Measurements from ENCODE around the gene BHMT2.
A peak's percentile ranks its signal among the peaks of the same experiment; 100 is the strongest.

BHMT2 gene

GRCh38 chr5:79069488-79070349, at the start of gene BHMT2, which contains the start of gene DMGDH:
BHMT2 (plus strand) TSS chr5:79069767; CDS start chr5:79069783, 16 bp downstream.
DMGDH (minus strand) TSS chr5:79069674; CDS start chr5:79069620, 54 bp downstream.
- DNase-seq (ENCODE audit: low read depth), result peak; percentile 70

- peak; percentile 84 for DNase-seq (ENCODE audit: low read depth)
These were observed 48.6 kb upstream of the BHMT2 start for GRCh38 chr5:79020861-79021561.

GRCh38 chr5:79021753-79022152, 47.8 kb upstream of the BHMT2 start:
- no peak for DNase-seq (ENCODE audit: low read depth)

DNA sequence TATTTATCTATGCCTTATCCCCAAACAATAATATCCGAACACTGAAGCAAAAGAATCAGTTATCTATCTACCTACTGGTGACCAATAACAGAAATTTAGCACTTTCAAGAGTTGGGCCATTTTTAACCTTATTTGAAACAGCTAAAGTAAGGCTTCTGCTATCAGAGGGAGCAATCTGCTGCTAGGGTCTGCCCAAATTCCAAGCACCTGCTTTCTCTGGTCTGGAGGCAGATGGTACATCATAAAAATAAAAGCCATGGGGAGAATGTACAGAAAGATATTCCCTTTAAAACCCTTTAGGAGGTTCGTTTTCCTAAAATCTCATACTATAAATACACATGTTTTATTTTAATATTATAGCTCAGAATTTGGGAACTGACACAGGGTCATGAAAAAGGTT, 46.8 kb upstream of the BHMT2 start:
- no peak for DNase-seq (ENCODE audit: low read depth)

DNA sequence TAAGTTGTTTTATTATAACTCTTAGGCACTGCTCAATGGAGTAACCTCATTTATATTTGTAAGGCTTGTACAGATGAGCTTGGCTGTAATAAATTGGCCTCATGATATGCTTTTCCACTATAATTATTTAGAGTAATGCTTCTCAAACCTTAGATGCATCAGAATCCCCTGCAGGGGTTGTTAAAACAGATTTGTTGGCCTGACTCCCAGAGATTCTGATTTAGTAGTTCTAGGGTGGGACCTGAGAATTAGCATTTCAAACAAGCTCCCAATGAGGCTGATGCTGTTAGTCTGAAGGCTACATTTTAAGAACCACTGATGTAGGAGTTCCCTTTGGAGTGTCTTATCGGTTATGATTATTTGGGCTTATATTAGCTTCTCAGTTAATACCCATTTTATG, 46.2 kb upstream of the BHMT2 start:
- peak; percentile 7 for DNase-seq (ENCODE audit: low read depth)

- no peak for DNase-seq (ENCODE audit: low read depth)
These were observed 45.6 kb upstream of the BHMT2 start for GRCh38 chr5:79023947-79024346.

DNA sequence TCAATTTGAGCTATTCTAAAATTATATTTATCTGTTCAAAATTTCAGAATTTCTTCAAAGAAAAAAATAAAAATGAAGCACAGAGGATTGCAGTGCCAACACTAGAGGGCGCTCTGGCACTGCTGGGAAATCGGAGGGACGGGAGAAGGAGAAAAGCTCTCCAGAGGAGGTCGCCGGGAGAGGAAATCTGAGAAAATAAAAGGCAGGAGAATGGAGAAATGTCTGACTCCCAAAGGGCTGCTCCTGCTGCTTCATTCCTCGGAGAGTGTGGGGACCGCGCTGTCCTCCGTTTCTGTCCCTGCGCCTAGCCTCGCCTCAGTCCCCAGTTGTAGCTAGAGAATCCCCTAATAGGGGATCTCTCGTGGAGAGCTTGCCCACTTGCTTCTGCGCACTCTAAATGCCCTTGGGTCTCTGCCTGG, 44.5 kb upstream of the BHMT2 start:
- peak; percentile 76 for DNase-seq (ENCODE audit: low read depth)

DNA sequence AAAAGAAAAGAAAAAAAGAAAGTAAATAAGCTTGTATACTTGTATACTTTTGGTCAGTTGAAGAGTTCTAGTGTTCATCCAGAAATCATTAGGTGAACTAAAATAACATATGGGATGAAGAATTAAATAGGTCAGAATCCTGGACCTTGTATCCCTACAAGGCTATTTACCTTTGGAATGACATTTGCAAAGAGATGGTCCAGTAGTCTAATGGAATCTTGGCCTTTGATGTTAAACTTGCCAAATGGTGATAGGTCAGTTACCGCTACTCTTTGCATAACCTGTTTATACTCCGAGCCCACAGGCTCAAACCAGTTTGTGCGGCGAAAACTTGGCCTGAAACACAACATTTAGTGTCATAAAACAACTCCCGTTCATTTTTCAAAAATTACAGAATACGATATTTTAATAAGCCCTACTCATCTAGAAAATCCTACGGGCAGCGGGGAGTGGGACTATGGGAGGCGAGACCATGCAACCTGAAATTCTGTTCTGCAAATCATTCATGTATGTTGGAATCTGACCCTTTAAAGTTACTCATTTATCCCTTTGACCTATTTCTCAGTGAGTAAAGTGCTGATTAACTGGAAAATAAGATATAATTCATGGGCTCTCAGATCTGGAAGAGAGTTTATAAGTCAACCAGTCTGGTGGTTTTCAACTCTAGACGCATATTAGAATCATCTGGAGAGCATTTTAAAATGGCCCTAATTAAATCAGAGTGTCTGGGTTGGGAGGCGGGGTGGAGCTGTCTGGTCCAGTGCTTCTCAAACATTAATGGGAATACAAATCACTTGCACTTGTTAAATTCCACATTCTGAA, 38.7 kb upstream of the BHMT2 start:
- no peak for DNase-seq (ENCODE audit: low read depth)

DNA sequence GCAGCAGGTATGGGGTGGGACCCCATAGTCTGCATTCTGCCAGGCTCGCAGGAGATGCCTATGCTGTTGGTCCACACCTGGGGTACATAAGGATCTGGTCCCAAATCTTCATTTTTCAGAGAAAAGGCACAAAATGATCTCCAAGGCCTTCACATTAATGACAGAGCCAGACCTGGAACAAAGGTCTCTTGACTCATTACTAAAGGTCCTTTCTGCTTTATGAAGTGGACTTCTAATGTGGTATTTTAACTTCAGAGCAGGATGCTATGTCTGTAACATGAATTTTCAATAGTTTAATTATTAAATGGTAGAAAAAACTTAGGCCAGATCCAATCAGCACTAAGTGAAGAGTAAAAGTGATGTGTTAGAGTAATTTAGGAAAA, 38.1 kb upstream of the BHMT2 start:
- DNase-seq (ENCODE audit: low read depth), result no peak

DNA sequence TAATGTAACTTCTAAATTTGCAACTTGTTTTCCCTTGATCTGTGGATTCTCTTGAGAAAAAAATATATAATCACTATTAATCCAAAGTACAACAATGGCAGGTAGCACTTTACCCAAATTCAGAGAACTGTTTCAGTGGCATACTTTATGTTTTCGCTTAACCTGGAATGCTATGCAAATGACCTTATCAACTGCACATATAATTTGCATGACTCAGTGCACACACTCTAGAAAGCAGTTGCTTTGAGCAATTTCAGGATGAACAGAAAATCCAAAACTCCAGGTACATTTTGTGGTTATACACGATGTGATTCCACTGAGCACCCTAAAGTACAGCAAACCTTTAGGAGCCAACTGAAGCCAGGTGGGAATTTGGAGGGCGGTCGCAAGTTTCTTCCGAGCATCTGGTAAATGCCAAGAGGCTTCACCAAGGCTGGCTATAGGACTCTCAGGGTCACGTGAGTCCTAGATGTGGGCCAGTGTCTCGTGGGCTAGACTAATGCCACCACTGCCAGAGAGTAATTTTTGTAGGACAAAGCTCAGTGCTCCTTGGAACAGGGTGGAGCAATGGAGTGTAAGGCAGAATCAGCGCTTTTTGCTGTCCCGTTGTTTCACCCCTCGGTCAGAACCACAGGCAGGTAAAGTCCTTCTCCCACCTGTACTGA, 37.4 kb upstream of the BHMT2 start:
- peak; percentile 5 for DNase-seq (ENCODE audit: low read depth)

DNA sequence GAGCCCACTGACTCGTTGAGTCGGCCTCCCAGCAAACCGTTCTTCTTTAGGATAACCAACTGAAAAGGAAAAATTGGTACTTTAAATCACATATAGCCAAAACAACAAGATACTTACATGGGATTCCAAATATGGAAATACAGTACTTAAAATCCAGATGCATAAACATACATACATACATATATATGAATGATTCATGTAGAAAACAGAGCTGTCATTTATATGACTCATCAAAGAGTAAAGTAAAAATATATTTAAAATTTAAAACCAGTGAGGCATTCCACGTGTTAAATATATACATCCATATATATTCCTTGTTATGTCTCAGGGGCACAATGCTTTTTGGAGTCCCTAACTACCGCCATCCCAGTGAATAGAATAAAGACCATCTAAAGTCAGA, 36.8 kb upstream of the BHMT2 start:
- DNase-seq (ENCODE audit: low read depth), result no peak

DNA sequence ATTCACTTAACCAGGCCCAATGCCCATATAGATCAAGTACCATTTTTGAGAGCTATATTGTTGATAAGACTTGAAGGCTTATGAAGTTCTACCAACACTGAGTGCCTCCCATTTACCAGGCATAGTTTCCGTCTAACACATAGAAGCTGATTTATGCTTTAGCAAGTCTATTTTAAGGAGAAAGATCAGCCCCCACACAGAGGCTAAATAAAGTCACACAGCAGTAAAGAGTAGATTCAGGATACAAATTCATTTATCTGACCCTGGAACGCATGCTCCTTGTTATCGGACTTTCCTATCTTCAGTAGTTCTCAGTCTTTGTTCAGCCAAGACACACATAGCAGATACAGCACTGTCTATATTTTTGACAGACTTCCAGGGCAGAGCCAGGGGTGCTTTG, 34.3 kb upstream of the BHMT2 start:
- DNase-seq (ENCODE audit: low read depth), result no peak

DNA sequence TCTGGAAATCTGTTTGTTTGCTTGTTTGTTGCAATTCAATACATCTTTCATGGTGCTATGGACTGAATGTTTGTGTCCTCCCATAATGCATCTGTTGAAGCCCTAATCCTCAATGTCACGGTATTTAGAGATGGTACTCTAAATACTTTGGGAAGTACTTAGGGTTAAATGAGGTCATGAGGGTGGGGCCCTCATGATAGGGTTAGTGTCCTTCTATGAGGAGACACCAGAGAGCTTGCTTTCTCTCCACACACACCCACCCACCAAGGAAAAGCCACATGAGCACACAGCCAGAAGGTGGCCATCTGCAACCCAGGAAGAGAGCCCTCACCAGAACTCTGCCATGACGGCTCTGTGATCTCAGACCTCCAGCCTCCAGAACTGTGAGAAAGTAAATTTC, 32.8 kb upstream of the BHMT2 start:
- DNase-seq (ENCODE audit: low read depth), result no peak

DNA sequence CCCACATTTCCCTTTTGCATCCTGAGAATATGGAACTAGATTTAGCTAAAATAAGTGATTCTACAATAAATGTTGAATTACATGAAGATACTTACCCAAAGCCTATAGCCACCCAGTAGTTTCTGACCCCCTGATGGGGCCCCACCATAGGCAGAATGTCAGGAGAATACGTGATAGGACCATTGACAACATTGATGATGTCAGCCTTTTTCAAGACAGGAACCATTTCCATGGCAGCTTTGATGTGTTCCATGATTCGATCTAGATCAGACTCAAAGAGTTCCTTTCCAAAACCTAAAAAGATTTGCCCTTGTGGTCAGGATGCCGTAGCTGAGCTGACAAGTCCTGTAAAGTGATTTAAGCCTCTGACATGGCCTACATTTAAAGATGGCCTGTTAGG, 27.4 kb upstream of the BHMT2 start:
- DNase-seq (ENCODE audit: low read depth), result no peak

GRCh38 chr5:79047199-79047598, 22.4 kb upstream of the BHMT2 start:
- no peak for DNase-seq (ENCODE audit: low read depth)

GRCh38 chr5:79048437-79048836, 21.1 kb upstream of the BHMT2 start:
- no peak for DNase-seq (ENCODE audit: low read depth)

- DNase-seq (ENCODE audit: low read depth), result no peak
These were observed 19.1 kb upstream of the BHMT2 start for GRCh38 chr5:79050498-79050897.

DNA sequence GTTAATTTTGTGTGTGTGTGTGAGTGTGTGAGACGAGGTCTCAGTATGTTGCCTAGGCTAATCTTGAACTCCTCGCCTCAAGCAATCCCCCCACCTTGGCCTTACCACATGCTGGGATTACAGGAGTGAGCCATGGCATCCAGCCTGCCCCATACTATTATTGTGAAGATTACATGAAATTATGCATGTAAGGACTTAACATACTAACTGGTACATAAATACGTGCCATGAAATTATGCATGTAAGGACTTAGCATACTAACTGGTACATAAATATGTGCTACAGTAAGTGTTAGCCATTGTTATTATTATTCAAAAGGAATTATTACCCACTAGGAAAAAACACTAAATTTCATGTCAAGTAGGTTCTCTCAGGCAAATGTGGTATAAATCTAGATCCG, 16.2 kb upstream of the BHMT2 start:
- no peak for DNase-seq (ENCODE audit: low read depth)

DNA sequence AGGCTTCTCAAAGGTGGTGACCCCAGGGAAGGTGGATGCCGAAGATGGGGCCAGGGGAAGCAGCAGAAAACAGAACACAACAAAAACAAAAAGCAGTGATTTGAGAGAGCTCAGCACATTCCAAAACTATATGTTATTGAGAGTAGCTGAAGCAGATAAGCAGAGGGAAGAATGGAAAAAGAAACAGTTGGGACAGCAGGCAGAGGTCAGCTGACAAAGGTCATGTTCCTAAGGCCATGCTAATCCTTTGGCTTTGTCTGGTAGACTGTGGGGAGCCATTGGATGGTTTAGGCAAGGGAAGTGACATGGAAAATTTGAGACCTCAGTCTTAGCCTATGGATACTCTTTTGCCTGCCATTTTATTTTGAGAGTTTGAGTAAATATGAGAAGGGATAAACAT, 14.6 kb upstream of the BHMT2 start:
- no peak for DNase-seq (ENCODE audit: low read depth)

DNA sequence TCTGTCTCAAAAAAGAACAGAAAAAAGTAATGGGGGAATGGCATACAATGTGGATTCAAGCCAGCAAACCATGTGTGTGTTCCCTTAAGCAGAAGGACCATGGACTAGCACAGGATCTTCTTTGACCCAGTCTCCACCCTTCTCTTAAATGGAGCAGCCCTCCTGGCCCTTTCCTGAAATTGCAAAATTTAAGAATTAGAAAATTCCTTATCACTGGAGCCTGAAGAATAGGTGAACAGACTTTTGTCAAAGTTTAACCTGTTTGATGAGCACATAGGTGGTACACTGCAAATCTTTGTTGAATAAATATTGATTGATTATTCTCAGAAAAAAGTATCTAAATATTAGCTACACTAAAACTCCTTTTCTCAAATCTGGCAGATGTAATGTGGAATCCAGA, 12.7 kb upstream of the BHMT2 start:
- no peak for DNase-seq (ENCODE audit: low read depth)

GRCh38 chr5:79059674-79060073, 9.9 kb upstream of the BHMT2 start:
- DNase-seq (ENCODE audit: low read depth), result no peak

DNA sequence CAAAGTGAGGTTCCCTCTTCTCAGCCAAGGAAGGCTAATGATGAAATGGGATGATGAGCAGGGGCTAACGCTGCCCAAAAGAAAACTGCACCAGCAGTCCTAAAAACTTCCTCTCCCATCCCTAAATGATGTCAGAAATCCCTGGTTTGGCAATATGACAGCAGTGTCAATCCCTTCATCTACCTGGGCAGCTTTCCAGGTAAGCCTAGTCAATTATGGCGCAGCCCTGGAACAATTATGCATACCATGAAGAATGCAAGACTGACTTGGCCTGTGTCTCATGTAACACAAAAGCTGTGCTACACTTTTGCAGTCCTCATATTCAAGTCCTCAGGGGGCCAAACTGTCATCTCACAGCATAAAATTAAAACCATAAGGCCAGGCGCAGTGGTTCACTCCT, 7.1 kb upstream of the BHMT2 start:
- DNase-seq (ENCODE audit: low read depth), result no peak
